NCI-H446 treated with DMSO at 0.1 percent for 48 hours (cell line): ENCODE measurements around the gene GALNT2.
A peak's percentile ranks its signal among the peaks of the same experiment; 100 is the strongest.

Source experiments
- DNase-seq: peaks from one replicate; lab custom pipeline; 2025; lab: John Stamatoyannopoulos, UW

Gene GALNT2

GRCh38 chr1:230130172-230130944, 63.3 kb downstream of the GALNT2 start:
- peak; percentile 7 for DNase-seq

- no peak for DNase-seq
Measured at GRCh38 chr1:230131457-230131856, 64.4 kb downstream of the GALNT2 start.

- DNase-seq: no peak
Measured at GRCh38 chr1:230132758-230133157, 65.7 kb downstream of the GALNT2 start.

- no peak for DNase-seq
Measured at GRCh38 chr1:230135726-230136125, 68.7 kb downstream of the GALNT2 start.

- DNase-seq: no peak
Measured at GRCh38 chr1:230136453-230137336, 69.7 kb downstream of the GALNT2 start.

GRCh38 chr1:230137337-230137815, 70.3 kb downstream of the GALNT2 start:
- no peak for DNase-seq

- DNase-seq: no peak
Measured at GRCh38 chr1:230138561-230139239, 71.7 kb downstream of the GALNT2 start.

GRCh38 chr1:230139315-230139714, 72.3 kb downstream of the GALNT2 start:
- DNase-seq: no peak

- DNase-seq: no peak
Measured at GRCh38 chr1:230139741-230140140, 72.7 kb downstream of the GALNT2 start.

GRCh38 chr1:230140221-230141020, 73.4 kb downstream of the GALNT2 start:
- no peak for DNase-seq

GRCh38 chr1:230141021-230141648, 74.1 kb downstream of the GALNT2 start:
- DNase-seq: no peak

GRCh38 chr1:230141797-230142607, 75.0 kb downstream of the GALNT2 start:
- DNase-seq: no peak

GRCh38 chr1:230142608-230143210, 75.7 kb downstream of the GALNT2 start:
- DNase-seq: peak; percentile 48

- no peak for DNase-seq
Measured at GRCh38 chr1:230143534-230143933, 76.5 kb downstream of the GALNT2 start.

GRCh38 chr1:230144010-230144614, 77.1 kb downstream of the GALNT2 start:
- DNase-seq: no peak

GRCh38 chr1:230144758-230145504, 77.9 kb downstream of the GALNT2 start:
- no peak for DNase-seq

GRCh38 chr1:230145505-230145899, 78.5 kb downstream of the GALNT2 start:
- DNase-seq: no peak

GRCh38 chr1:230145953-230146476, 79.0 kb downstream of the GALNT2 start:
- DNase-seq: no peak
